Activated B cell treated with CpG ODN at 0.5 μM for 24 hours (primary cell): ENCODE results near the gene ARVCF. TPM values are rescaled to one million over a fixed set of nuclear protein-coding genes. Genes with fewer than 3 reads are reported as not detected.

ENCODE experiments used
- ATAC-seq: fragments of 200-7000 bp; cut with Tn5 transposase; one replicate; pipeline ENCODE4 v1.10.0; 2021; ENCODE audit warnings: low read depth, mild to moderate bottlenecking, moderate library complexity
- CTCF ChIA-PET: fragments of 350-600 bp; sonication (Branson Sonifier 250); formaldehyde crosslinking; loops from one replicate; lab custom pipeline; 2021; ENCODE audit warnings: antibody characterized with exemption; lab: Charles Lee
- POLR2A ChIA-PET: fragments of 350-600 bp; sonication (Branson Sonifier 250); formaldehyde crosslinking; loops from one replicate; lab custom pipeline; 2021; ENCODE audit warnings: antibody characterized with exemption; lab: Charles Lee
- DNase-seq: peaks from one replicate; pipeline ENCODE4 v3.0.0; 2022
- H3K27ac Mint-ChIP-seq: one replicate; pipeline ENCODE4 v1.8.0; 2020; ENCODE audit warnings: mixed read lengths
- H3K27me3 Mint-ChIP-seq: one replicate; pipeline ENCODE4 v1.8.0; 2021; ENCODE audit warnings: mixed read lengths
- H3K36me3 Mint-ChIP-seq: one replicate; pipeline ENCODE4 v1.8.0; 2021; ENCODE audit warnings: low read depth, mixed read lengths
- H3K4me1 Mint-ChIP-seq: one replicate; pipeline ENCODE4 v1.8.0; 2021; ENCODE audit warnings: mixed read lengths
- H3K4me3 Mint-ChIP-seq: one replicate; pipeline ENCODE4 v1.8.0; 2020; ENCODE audit warnings: mild to moderate bottlenecking, mixed read lengths
- H3K9me3 Mint-ChIP-seq: one replicate; pipeline ENCODE4 v1.8.0; 2020; ENCODE audit warnings: mixed read lengths
- CTCF ChIP-seq: fragments of 200-600 bp; IDR thresholded peaks from one replicate; pipeline ENCODE4 v1.8.0; 2022; ENCODE audit warnings: antibody characterized with exemption, mild to moderate bottlenecking
- intact Hi-C: fragments of 100-400 bp; cut with micrococcal nuclease; formaldehyde crosslinking; loops from one replicate; pipeline ENCODE4 v1.15.1; 2024
- total RNA-seq: library from RNA; stranded (reverse); gene quantifications from 2 replicates; pipeline ENCODE4 v1.2.3, GENCODE V29; 2022

The ARVCF gene
- total RNA-seq, 1 donor from 2014 or later, result 6.5 TPM

GRCh38 chr22:20009018-20009491 is 7.6 kb downstream of the ARVCF start:
- no peak for TF ChIP-seq CTCF
- no peak for DNase-seq

GRCh38 chr22:20008221-20008995 is 8.2 kb downstream of the ARVCF start:
- Mint-ChIP-seq H3K36me3 (peaks cover 8% of the 10 kb centered on the region), H3K4me1 (no peaks in the 10 kb centered on the region), H3K4me3 (no peak overlapping the region), H3K27me3 (no peaks in the 10 kb centered on the region), H3K9me3 (peaks cover 8% of the 10 kb centered on the region), H3K27ac (no peak overlapping the region)
- TF ChIP-seq CTCF, result no peak
- intact Hi-C loops, result no loop called here
- ATAC-seq (no peak), DNase-seq (no peak)
- POLR2A ChIA-PET, result no interaction called here
- CTCF ChIA-PET, result no interaction called here

More at GRCh38 chr22:20009018-20009491, 7.6 kb downstream of the ARVCF start:
- H3K4me3 Mint-ChIP-seq, result no peak overlapping the region
- POLR2A ChIA-PET, result no interaction called here
- H3K4me1 Mint-ChIP-seq, result no peaks in the 10 kb centered on the region
- peaks cover 4% of the 10 kb centered on the region for H3K9me3 Mint-ChIP-seq
- H3K27me3 Mint-ChIP-seq, result no peaks in the 10 kb centered on the region
- peaks cover 4% of the 10 kb centered on the region for H3K36me3 Mint-ChIP-seq
- H3K27ac Mint-ChIP-seq, result no peak overlapping the region
- ATAC-seq, result no peak
- intact Hi-C loops, result no loop called here
- CTCF ChIA-PET, result no interaction called here

- H3K27me3 Mint-ChIP-seq, result no peaks in the 10 kb centered on the region
- no peak overlapping the region for H3K4me3 Mint-ChIP-seq
- CTCF ChIA-PET, result no interaction called here
- no peak for ATAC-seq
- intact Hi-C loops, result no loop called here
- POLR2A ChIA-PET, result no interaction called here
- H3K36me3 Mint-ChIP-seq, result peaks cover 15% of the 10 kb centered on the region
- no peak for DNase-seq
- H3K9me3 Mint-ChIP-seq, result peaks cover 14% of the 10 kb centered on the region
- no peak for TF ChIP-seq CTCF
- H3K4me1 Mint-ChIP-seq, result no peaks in the 10 kb centered on the region
- no peak overlapping the region for H3K27ac Mint-ChIP-seq
Observed at GRCh38 chr22:20004464-20004863, 12.2 kb downstream of the ARVCF start.

GRCh38 chr22:20003304-20003703 is 13.3 kb downstream of the ARVCF start:
- ATAC-seq, result no peak
- H3K4me1 Mint-ChIP-seq, result no peaks in the 10 kb centered on the region
- ChIA-PET POLR2A (no interaction called here), CTCF (no interaction called here)
- no peak for DNase-seq
- TF ChIP-seq CTCF, result no peak
- H3K4me3 Mint-ChIP-seq, result no peak overlapping the region
- no peak overlapping the region for H3K27ac Mint-ChIP-seq
- no peaks in the 10 kb centered on the region for H3K27me3 Mint-ChIP-seq
- intact Hi-C loops, result no loop called here
- peaks cover 15% of the 10 kb centered on the region for H3K36me3 Mint-ChIP-seq
- H3K9me3 Mint-ChIP-seq, result peaks cover 14% of the 10 kb centered on the region

- no peak overlapping the region for H3K4me3 Mint-ChIP-seq
- H3K9me3 Mint-ChIP-seq, result peaks cover 14% of the 10 kb centered on the region
- no peaks in the 10 kb centered on the region for H3K27me3 Mint-ChIP-seq
- H3K27ac Mint-ChIP-seq, result no peak overlapping the region
- POLR2A ChIA-PET, result no interaction called here
- no peaks in the 10 kb centered on the region for H3K4me1 Mint-ChIP-seq
- ATAC-seq (no peak), DNase-seq (no peak)
- intact Hi-C loops, result no loop called here
- CTCF ChIA-PET, result no interaction called here
- peaks cover 15% of the 10 kb centered on the region for H3K36me3 Mint-ChIP-seq
- no peak for TF ChIP-seq CTCF
Observed at GRCh38 chr22:20002636-20003035, 14.0 kb downstream of the ARVCF start.
